ENCODE results near the gene PCED1A.

The PCED1A gene

GRCh38 chr20:2816030-2816582, 24.3 kb downstream of the PCED1A start, which contains the start of gene TMEM239:
TSS of gene TMEM239 (plus strand) at chr20:2816364. CDS start at chr20:2816555, 191 bp downstream.
- peaks cover 0 to 7% (median 0%) of the 10 kb centered on the region in 5 experiments for H3K9me3 ChIP-seq (ENCODE audit: control extremely low read depth in 1 of 5, control insufficient read depth in 4 of 5, insufficient read depth in 2 of 5, low read depth in 1 of 5, low read length in 4 of 5)
- no peak for DNase-seq
- peaks cover 5 to 22% (median 8%) of the 10 kb centered on the region in 5 experiments for H3K27me3 ChIP-seq (replicated peaks in 2 of 5; ENCODE audit: control insufficient read depth in 4 of 5, insufficient read depth in 5 of 5, low read length in 4 of 5)
- WGBS (ENCODE audit: insufficient coverage) = 74% methylated on average over 5 of the region's 10 CpGs
- POLR2A ChIA-PET = no interaction called here
- H3K36me3 ChIP-seq (ENCODE audit: control insufficient read depth in 4 of 4, insufficient read depth in 4 of 4, low read length in 3 of 4) = no peaks in the 10 kb centered on the region
- peaks cover 0 to 27% (median 25%) of the 10 kb centered on the region in 4 experiments for H3K4me1 ChIP-seq (ENCODE audit: control extremely low read depth in 1 of 4, control insufficient read depth in 4 of 4, insufficient read depth in 4 of 4, low read length in 3 of 4)
- CTCF ChIA-PET = no interaction called here
- H3K27ac ChIP-seq (ENCODE audit: insufficient read depth in 1 of 2, low read depth in 1 of 2, low read length in 2 of 2, poor library complexity in 1 of 2, severe bottlenecking in 2 of 2) = no peak within 1 kb of the TSS
- no peak within 1 kb of the TSS for H3K4me3 ChIP-seq (ENCODE audit: control insufficient read depth in 1 of 7, extremely low read depth in 1 of 7, insufficient read depth in 4 of 7, low read depth in 2 of 7, low read length in 6 of 7)

GRCh38 chr20:2815242-2815900, 25.1 kb downstream of the PCED1A start:
- Histone ChIP-seq H3K27me3 (replicated peaks in 2 of 5; ENCODE audit: control insufficient read depth in 4 of 5, insufficient read depth in 5 of 5, low read length in 4 of 5) (peaks cover 0 to 14% (median 5%) of the 10 kb centered on the region in 5 experiments), H3K4me3 (ENCODE audit: control insufficient read depth in 1 of 7, extremely low read depth in 1 of 7, insufficient read depth in 4 of 7, low read depth in 2 of 7, low read length in 6 of 7) (no peak overlapping the region), H3K4me1 (ENCODE audit: control extremely low read depth in 1 of 4, control insufficient read depth in 4 of 4, insufficient read depth in 4 of 4, low read length in 3 of 4) (peaks cover 0 to 24% (median 22%) of the 10 kb centered on the region in 4 experiments), H3K27ac (ENCODE audit: insufficient read depth in 1 of 2, low read depth in 1 of 2, low read length in 2 of 2, poor library complexity in 1 of 2, severe bottlenecking in 2 of 2) (no peak overlapping the region), H3K9me3 (ENCODE audit: control extremely low read depth in 1 of 5, control insufficient read depth in 4 of 5, insufficient read depth in 2 of 5, low read depth in 1 of 5, low read length in 4 of 5) (peaks cover 0 to 8% (median 0%) of the 10 kb centered on the region in 5 experiments), H3K36me3 (ENCODE audit: control insufficient read depth in 4 of 4, insufficient read depth in 4 of 4, low read length in 3 of 4) (no peaks in the 10 kb centered on the region)
- ChIA-PET CTCF (interaction anchor here (1.3 kb wide), 1 partner anchor 18 kb away, joined by 3 read pairs; no protein-coding TSS in a partner anchor), POLR2A (interaction anchor here (1.0 kb wide), 1 partner anchor 14 kb away, joined by 4 read pairs; no protein-coding TSS in a partner anchor)
- DNase-seq = no peak
- 99% methylated on average over 8 of the region's 8 CpGs for WGBS (ENCODE audit: insufficient coverage)

- whole genome bisulfite sequencing (ENCODE audit: insufficient coverage) = 5% methylated on average over 2 of the region's 5 CpGs
- H3K36me3 ChIP-seq (ENCODE audit: control insufficient read depth in 4 of 4, insufficient read depth in 4 of 4, low read length in 3 of 4) = no peaks in the 10 kb centered on the region
- no peak within 1 kb of the TSS for H3K27ac ChIP-seq (ENCODE audit: insufficient read depth in 1 of 2, low read depth in 1 of 2, low read length in 2 of 2, poor library complexity in 1 of 2, severe bottlenecking in 2 of 2)
- H3K4me1 ChIP-seq (ENCODE audit: control extremely low read depth in 1 of 4, control insufficient read depth in 4 of 4, insufficient read depth in 4 of 4, low read length in 3 of 4) = peaks cover 0 to 24% (median 22%) of the 10 kb centered on the region in 4 experiments
- POLR2A ChIA-PET = interaction anchor here (1.0 kb wide), 1 partner anchor 13 kb away, joined by 4 read pairs; no protein-coding TSS in a partner anchor
- peak within 1 kb of the TSS in 1 of 7 experiments; percentile 37 for H3K4me3 ChIP-seq (ENCODE audit: control insufficient read depth in 1 of 7, extremely low read depth in 1 of 7, insufficient read depth in 4 of 7, low read depth in 2 of 7, low read length in 6 of 7)
- DNase-seq = peak; percentile 73 to 92 (median 91)
- CTCF ChIA-PET = interaction anchor here (1.3 to 1.6 kb wide), 2 partner anchors 14 to 19 kb away, joined by 3 read pairs; partner anchors contain the start of gene CPXM1
- H3K9me3 ChIP-seq (ENCODE audit: control extremely low read depth in 1 of 5, control insufficient read depth in 4 of 5, insufficient read depth in 2 of 5, low read depth in 1 of 5, low read length in 4 of 5) = peaks cover 0 to 8% (median 0%) of the 10 kb centered on the region in 5 experiments
- H3K27me3 ChIP-seq (replicated peaks in 2 of 5; ENCODE audit: control insufficient read depth in 4 of 5, insufficient read depth in 5 of 5, low read length in 4 of 5) = peaks cover 0 to 7% (median 0%) of the 10 kb centered on the region in 5 experiments
These were observed 25.8 kb downstream of the PCED1A start, which contains the start of gene C20orf141 for GRCh38 chr20:2814587-2815051. TSS of gene C20orf141 (plus strand) at chr20:2814987. CDS start at chr20:2815185, 198 bp downstream.

- H3K27me3 ChIP-seq (replicated peaks in 2 of 5; ENCODE audit: control insufficient read depth in 4 of 5, insufficient read depth in 5 of 5, low read length in 4 of 5) = peaks cover 0 to 4% (median 0%) of the 10 kb centered on the region in 5 experiments
- no CpG with 5 or more reads among the region's 1 CpG for WGBS (ENCODE audit: insufficient coverage)
- H3K36me3 ChIP-seq (ENCODE audit: control insufficient read depth in 4 of 4, insufficient read depth in 4 of 4, low read length in 3 of 4) = no peaks in the 10 kb centered on the region
- H3K9me3 ChIP-seq (ENCODE audit: control extremely low read depth in 1 of 5, control insufficient read depth in 4 of 5, insufficient read depth in 2 of 5, low read depth in 1 of 5, low read length in 4 of 5) = peaks cover 0 to 8% (median 0%) of the 10 kb centered on the region in 5 experiments
- no peak for DNase-seq
- CTCF ChIA-PET = interaction anchor here (1.3 to 1.6 kb wide), 2 partner anchors 13 to 20 kb away, joined by 3 read pairs; partner anchors contain the start of gene CPXM1
- peaks cover 0 to 24% (median 22%) of the 10 kb centered on the region in 4 experiments for H3K4me1 ChIP-seq (ENCODE audit: control extremely low read depth in 1 of 4, control insufficient read depth in 4 of 4, insufficient read depth in 4 of 4, low read length in 3 of 4)
- POLR2A ChIA-PET = interaction anchor here (1.0 kb wide), 1 partner anchor 13 kb away, joined by 4 read pairs; no protein-coding TSS in a partner anchor
- no peak overlapping the region for H3K27ac ChIP-seq (ENCODE audit: insufficient read depth in 1 of 2, low read depth in 1 of 2, low read length in 2 of 2, poor library complexity in 1 of 2, severe bottlenecking in 2 of 2)
- H3K4me3 ChIP-seq (ENCODE audit: control insufficient read depth in 1 of 7, extremely low read depth in 1 of 7, insufficient read depth in 4 of 7, low read depth in 2 of 7, low read length in 6 of 7) = no peak overlapping the region
These were observed 26.4 kb downstream of the PCED1A start for GRCh38 chr20:2814076-2814475.

- POLR2A ChIA-PET = no interaction called here
These were observed 28.3 kb downstream of the PCED1A start for GRCh38 chr20:2812189-2812588.

GRCh38 chr20:2809690-2810089, 30.8 kb downstream of the PCED1A start:
- POLR2A ChIA-PET = interaction anchor here (1.1 kb wide), 1 partner anchor 9 kb away, joined by 4 read pairs; the partner anchor contains the start of gene CPXM1
- Histone ChIP-seq H3K27me3 (replicated peaks in 2 of 5; ENCODE audit: control insufficient read depth in 4 of 5, insufficient read depth in 5 of 5, low read length in 4 of 5) (peaks cover 2 to 25% (median 11%) of the 10 kb centered on the region in 5 experiments), H3K4me3 (ENCODE audit: control insufficient read depth in 1 of 7, extremely low read depth in 1 of 7, insufficient read depth in 4 of 7, low read depth in 2 of 7, low read length in 6 of 7) (no peak overlapping the region), H3K27ac (ENCODE audit: insufficient read depth in 1 of 2, low read depth in 1 of 2, low read length in 2 of 2, poor library complexity in 1 of 2, severe bottlenecking in 2 of 2) (no peak overlapping the region), H3K36me3 (ENCODE audit: control insufficient read depth in 4 of 4, insufficient read depth in 4 of 4, low read length in 3 of 4) (no peaks in the 10 kb centered on the region), H3K4me1 (ENCODE audit: control extremely low read depth in 1 of 4, control insufficient read depth in 4 of 4, insufficient read depth in 4 of 4, low read length in 3 of 4) (peaks cover 0 to 18% (median 13%) of the 10 kb centered on the region in 4 experiments), H3K9me3 (ENCODE audit: control extremely low read depth in 1 of 5, control insufficient read depth in 4 of 5, insufficient read depth in 2 of 5, low read depth in 1 of 5, low read length in 4 of 5) (peaks cover 0 to 8% (median 0%) of the 10 kb centered on the region in 5 experiments)
- 98% methylated on average over 7 of the region's 10 CpGs for WGBS (ENCODE audit: insufficient coverage)
- CTCF ChIA-PET = no interaction called here
- no peak for DNase-seq

More at GRCh38 chr20:2812189-2812588, 28.3 kb downstream of the PCED1A start:
- CTCF ChIA-PET = interaction anchor here (0.5 to 1.1 kb wide), 3 partner anchors 8 to 186 kb away, joined by 3 read pairs; partner anchors contain the start of gene CPXM1
- 100% methylated on average over 3 of the region's 3 CpGs for WGBS (ENCODE audit: insufficient coverage)
- no peak overlapping the region for H3K4me3 ChIP-seq (ENCODE audit: control insufficient read depth in 1 of 7, extremely low read depth in 1 of 7, insufficient read depth in 4 of 7, low read depth in 2 of 7, low read length in 6 of 7)
- peaks cover 0 to 3% (median 2%) of the 10 kb centered on the region in 5 experiments for H3K27me3 ChIP-seq (replicated peaks in 2 of 5; ENCODE audit: control insufficient read depth in 4 of 5, insufficient read depth in 5 of 5, low read length in 4 of 5)
- H3K36me3 ChIP-seq (ENCODE audit: control insufficient read depth in 4 of 4, insufficient read depth in 4 of 4, low read length in 3 of 4) = no peaks in the 10 kb centered on the region
- no peak overlapping the region for H3K27ac ChIP-seq (ENCODE audit: insufficient read depth in 1 of 2, low read depth in 1 of 2, low read length in 2 of 2, poor library complexity in 1 of 2, severe bottlenecking in 2 of 2)
- H3K9me3 ChIP-seq (ENCODE audit: control extremely low read depth in 1 of 5, control insufficient read depth in 4 of 5, insufficient read depth in 2 of 5, low read depth in 1 of 5, low read length in 4 of 5) = peaks cover 0 to 8% (median 0%) of the 10 kb centered on the region in 5 experiments
- peaks cover 0 to 24% (median 22%) of the 10 kb centered on the region in 4 experiments for H3K4me1 ChIP-seq (ENCODE audit: control extremely low read depth in 1 of 4, control insufficient read depth in 4 of 4, insufficient read depth in 4 of 4, low read length in 3 of 4)
- DNase-seq = no peak
